ENCODE data around the gene MBOAT2. TPM values are rescaled to one million over a fixed set of nuclear protein-coding genes. Genes with fewer than 3 reads are reported as not detected.

MBOAT2 gene
- total and polyA plus RNA-seq, 3 donors from 2014 or later: 21.2 to 24.8 (median 24.2) TPM

- intact Hi-C loops (cut with DNase I; ENCODE audit: low total_unique reads): no loop called here
- Histone ChIP-seq H3K36me3 (ENCODE audit: low read depth, missing control alignments) (no peaks in the 10 kb centered on the region), H3K27me3 (no peaks in the 10 kb centered on the region), H3K9me3 (no peaks in the 10 kb centered on the region), H3K4me1 (no peaks in the 10 kb centered on the region), H3K27ac (no peak overlapping the region), H3K4me3 (no peak overlapping the region)
- no peak for DNase-seq
- TF ChIP-seq POLR2A (IDR thresholded peaks at IDR 0.05) (no peak), CTCF (IDR thresholded peaks at IDR 0.05) (no peak)
- 87 to 91% methylated on average over 1 of the region's 1 CpG for WGBS, 2 donors
Observed at GRCh38 chr2:8953525-8953924, 50.0 kb downstream of the MBOAT2 start.

GRCh38 chr2:8939486-8940114, 63.9 kb downstream of the MBOAT2 start:
- intact Hi-C loops (cut with DNase I; ENCODE audit: low total_unique reads): no loop called here
- no peak for DNase-seq
- 71 to 80% methylated on average over 8 of the region's 8 CpGs for WGBS, 2 donors
- no peak overlapping the region for H3K4me3 ChIP-seq
- H3K4me1 ChIP-seq: no peaks in the 10 kb centered on the region
- H3K27me3 ChIP-seq: no peaks in the 10 kb centered on the region
- no peaks in the 10 kb centered on the region for H3K36me3 ChIP-seq (ENCODE audit: low read depth, missing control alignments)
- no peaks in the 10 kb centered on the region for H3K9me3 ChIP-seq
- no peak for TF ChIP-seq POLR2A (IDR thresholded peaks at IDR 0.05)
- no peak for TF ChIP-seq CTCF (IDR thresholded peaks at IDR 0.05)
- H3K27ac ChIP-seq: no peak overlapping the region

GRCh38 chr2:8938384-8938783, 65.1 kb downstream of the MBOAT2 start:
- no peak for DNase-seq
- 92 to 97% methylated on average over 19 of the region's 19 CpGs for WGBS, 2 donors
- no peaks in the 10 kb centered on the region for H3K4me1 ChIP-seq
- H3K9me3 ChIP-seq: no peaks in the 10 kb centered on the region
- no peak overlapping the region for H3K4me3 ChIP-seq
- no peaks in the 10 kb centered on the region for H3K36me3 ChIP-seq (ENCODE audit: low read depth, missing control alignments)
- intact Hi-C loops (cut with DNase I; ENCODE audit: low total_unique reads): no loop called here
- H3K27me3 ChIP-seq: no peaks in the 10 kb centered on the region
- no peak overlapping the region for H3K27ac ChIP-seq
- TF ChIP-seq POLR2A (IDR thresholded peaks at IDR 0.05): no peak
- TF ChIP-seq CTCF (IDR thresholded peaks at IDR 0.05): no peak

GRCh38 chr2:8935982-8936381, 67.5 kb downstream of the MBOAT2 start:
- WGBS, 2 donors: 81 to 85% methylated on average over 3 of the region's 3 CpGs
- no peak for DNase-seq
- H3K9me3 ChIP-seq: no peaks in the 10 kb centered on the region
- H3K4me1 ChIP-seq: no peaks in the 10 kb centered on the region
- no peak overlapping the region for H3K27ac ChIP-seq
- H3K27me3 ChIP-seq: no peaks in the 10 kb centered on the region
- TF ChIP-seq CTCF (IDR thresholded peaks at IDR 0.05): no peak
- TF ChIP-seq POLR2A (IDR thresholded peaks at IDR 0.05): no peak
- H3K4me3 ChIP-seq: no peak overlapping the region
- intact Hi-C loops (cut with DNase I; ENCODE audit: low total_unique reads): no loop called here
- no peaks in the 10 kb centered on the region for H3K36me3 ChIP-seq (ENCODE audit: low read depth, missing control alignments)

GRCh38 chr2:8934338-8934737, 69.1 kb downstream of the MBOAT2 start:
- Histone ChIP-seq H3K36me3 (ENCODE audit: low read depth, missing control alignments) (no peaks in the 10 kb centered on the region), H3K9me3 (no peaks in the 10 kb centered on the region), H3K27ac (no peak overlapping the region), H3K4me3 (no peak overlapping the region), H3K27me3 (no peaks in the 10 kb centered on the region), H3K4me1 (no peaks in the 10 kb centered on the region)
- TF ChIP-seq POLR2A (IDR thresholded peaks at IDR 0.05) (no peak), CTCF (IDR thresholded peaks at IDR 0.05) (no peak)
- no peak for DNase-seq
- intact Hi-C loops (cut with DNase I; ENCODE audit: low total_unique reads): no loop called here

All from testis (tissue), 3 donors.